Transverse colon (tissue), 4 donors: ENCODE results near the gene TAAR5.

ENCODE experiments used
- CTCF ChIP-seq, 5 experiments: fragments of 200-600 bp in 3 of 5; fragments of 450-650 bp in 2 of 5; sonication (generic) in 3 of 5; IDR thresholded peaks; 1 replicate in 2 of 5; 2 replicates in 3 of 5; pipeline ENCODE4 v1.5.1; 2016 to 2017; ENCODE audit warnings: antibody characterized with exemption in 5 of 5, inconsistent platforms in 3 of 5, mild to moderate bottlenecking in 2 of 5, moderate library complexity in 1 of 5
- POLR2AphosphoS5 ChIP-seq, 3 donors: sonication (generic); formaldehyde crosslinking; IDR thresholded peaks; one replicate each; pipeline ENCODE4 v1.6.1; 2016; ENCODE audit warnings: antibody characterized with exemption in 3 of 3

- no peak for TF ChIP-seq CTCF (IDR thresholded peaks at IDR 0.05)
- no peak for TF ChIP-seq POLR2AphosphoS5 (IDR thresholded peaks at IDR 0.05)
Measured at GRCh38 chr6:132584698-132585097, 4.8 kb downstream of the TAAR5 start.
